Measurements from ENCODE around the gene NTSR1. TPM values are rescaled to one million over a fixed set of nuclear protein-coding genes. Genes with fewer than 3 reads are reported as not detected.

The NTSR1 gene
- total and polyA plus RNA-seq, 2 donors (not counting 1 experiment from before 2014, with no cell fraction given), result not detected

DNA sequence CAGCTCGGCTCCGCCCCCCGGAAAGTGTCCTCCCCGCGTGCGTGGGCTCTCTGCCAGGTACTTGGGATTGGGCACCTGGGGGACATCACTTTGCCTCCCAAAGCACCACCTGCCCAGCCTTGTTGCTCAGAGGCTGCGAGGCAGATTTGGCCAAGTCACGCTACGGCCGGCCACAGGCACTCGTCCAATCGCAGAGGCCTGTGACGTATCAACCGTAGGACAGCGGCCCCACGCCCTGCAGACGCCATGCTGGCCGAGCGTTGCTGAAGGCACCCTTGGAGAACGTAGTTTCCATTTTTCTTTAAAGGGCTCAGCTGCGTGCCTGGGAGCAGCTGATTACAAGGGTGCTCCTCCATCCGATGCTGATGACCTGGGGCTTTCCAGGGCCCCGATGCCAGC, 3.1 kb downstream of the NTSR1 start:
- Mint-ChIP-seq H3K27me3 (peaks cover 51% of the 10 kb centered on the region), H3K4me3 (no peak overlapping the region), H3K4me1 (peaks cover 2% of the 10 kb centered on the region), H3K9me3 (ENCODE audit: insufficient read depth) (no peaks in the 10 kb centered on the region), H3K27ac (no peak overlapping the region)
- Histone ChIP-seq H4K20me1 (ENCODE audit: control insufficient read depth, insufficient read depth, low read length, poor library complexity, severe bottlenecking) (no peaks in the 10 kb centered on the region), H3K4me2 (replicated peaks; ENCODE audit: low read depth, low read length, poor library complexity, severe bottlenecking) (no peak overlapping the region), H3K9me3 (ENCODE audit: control extremely low read depth in 1 of 3, control insufficient read depth in 2 of 3, insufficient read depth in 1 of 3, low read length in 2 of 3) (no peaks in the 10 kb centered on the region), H3K36me3 (replicated peaks in 1 of 2; ENCODE audit: control extremely low read depth in 1 of 2, control insufficient read depth in 1 of 2, extremely low read depth in 1 of 2, insufficient read depth in 2 of 2, low read length in 1 of 2) (no peaks in the 10 kb centered on the region), H3K4me1 (ENCODE audit: control insufficient read depth in 2 of 2, insufficient read depth in 2 of 2, low read length in 2 of 2) (peaks cover 0 to 4% of the 10 kb centered on the region in 2 donors), H3K27me3 (replicated peaks in 1 of 4; ENCODE audit: control extremely low read depth in 1 of 4, control insufficient read depth in 3 of 4, insufficient read depth in 4 of 4, low read length in 3 of 4) (peaks cover 0 to 28% (median 11%) of the 10 kb centered on the region in 4 experiments), H3K4me3 (ENCODE audit: control extremely low read depth in 1 of 5, extremely low read depth in 1 of 5, insufficient read depth in 1 of 5, low read depth in 2 of 5, low read length in 4 of 5) (no peak overlapping the region), H3K27ac (ENCODE audit: low read length in 2 of 2) (no peak overlapping the region), H2AFZ (ENCODE audit: insufficient read depth, low read depth, low read length, poor library complexity, severe bottlenecking) (no peak overlapping the region), H3K79me2 (ENCODE audit: control insufficient read depth, insufficient read depth, low read length) (no peaks in the 10 kb centered on the region), H3K9ac (ENCODE audit: low read length) (no peak overlapping the region)
- CTCF ChIA-PET, result no interaction called here
- no peak for ATAC-seq (ENCODE audit: low read depth)
- DNase-seq, result no peak
- no peak for TF ChIP-seq EZH2 (IDR thresholded peaks at IDR 0.05; ENCODE audit: borderline replicate concordance, insufficient read depth, low read depth, low read length, poor library complexity, severe bottlenecking)
- TF ChIP-seq, protein P1, sequence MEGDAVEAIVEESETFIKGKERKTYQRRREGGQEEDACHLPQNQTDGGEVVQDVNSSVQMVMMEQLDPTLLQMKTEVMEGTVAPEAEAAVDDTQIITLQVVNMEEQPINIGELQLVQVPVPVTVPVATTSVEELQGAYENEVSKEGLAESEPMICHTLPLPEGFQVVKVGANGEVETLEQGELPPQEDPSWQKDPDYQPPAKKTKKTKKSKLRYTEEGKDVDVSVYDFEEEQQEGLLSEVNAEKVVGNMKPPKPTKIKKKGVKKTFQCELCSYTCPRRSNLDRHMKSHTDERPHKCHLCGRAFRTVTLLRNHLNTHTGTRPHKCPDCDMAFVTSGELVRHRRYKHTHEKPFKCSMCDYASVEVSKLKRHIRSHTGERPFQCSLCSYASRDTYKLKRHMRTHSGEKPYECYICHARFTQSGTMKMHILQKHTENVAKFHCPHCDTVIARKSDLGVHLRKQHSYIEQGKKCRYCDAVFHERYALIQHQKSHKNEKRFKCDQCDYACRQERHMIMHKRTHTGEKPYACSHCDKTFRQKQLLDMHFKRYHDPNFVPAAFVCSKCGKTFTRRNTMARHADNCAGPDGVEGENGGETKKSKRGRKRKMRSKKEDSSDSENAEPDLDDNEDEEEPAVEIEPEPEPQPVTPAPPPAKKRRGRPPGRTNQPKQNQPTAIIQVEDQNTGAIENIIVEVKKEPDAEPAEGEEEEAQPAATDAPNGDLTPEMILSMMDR (IDR thresholded peaks at IDR 0.05), result no peak
- intact Hi-C loops (cut with micrococcal nuclease), result no loop called here
- POLR2A ChIA-PET, result no interaction called here
- WGBS (ENCODE audit: insufficient coverage), result 87% methylated on average over 23 of the region's 23 CpGs

DNA sequence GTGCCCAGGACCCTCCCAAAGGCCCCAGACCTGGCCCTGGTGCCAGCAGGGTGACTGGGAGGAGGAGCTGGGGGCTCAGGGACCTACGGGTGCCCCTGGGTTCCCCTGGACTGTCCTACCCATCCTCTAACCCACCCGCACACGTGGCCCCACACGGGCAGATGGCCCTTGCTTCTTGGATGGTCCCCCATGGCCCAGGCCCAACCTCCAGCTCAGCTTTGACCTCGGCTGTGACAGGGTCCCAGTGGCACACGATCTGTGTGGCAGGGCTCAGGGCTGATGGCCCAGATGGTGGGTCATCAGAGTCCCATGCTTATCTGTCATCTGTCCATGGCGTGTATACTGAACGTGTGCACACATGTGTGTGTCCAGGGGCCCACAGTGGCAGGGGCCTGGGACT, 4.0 kb downstream of the NTSR1 start:
- CTCF ChIA-PET, result no interaction called here
- H3K27me3 ChIP-seq (replicated peaks in 1 of 4; ENCODE audit: control extremely low read depth in 1 of 4, control insufficient read depth in 3 of 4, insufficient read depth in 4 of 4, low read length in 3 of 4), result peaks cover 0 to 31% (median 10%) of the 10 kb centered on the region in 4 experiments
- intact Hi-C loops (cut with micrococcal nuclease), result no loop called here
- POLR2A ChIA-PET, result no interaction called here
- H3K4me3 ChIP-seq (ENCODE audit: control extremely low read depth in 1 of 5, extremely low read depth in 1 of 5, insufficient read depth in 1 of 5, low read depth in 2 of 5, low read length in 4 of 5), result no peak overlapping the region
- H3K4me1 Mint-ChIP-seq, result peaks cover 2% of the 10 kb centered on the region
- no peaks in the 10 kb centered on the region for H3K9me3 Mint-ChIP-seq (ENCODE audit: insufficient read depth)
- no peak for TF ChIP-seq EZH2 (IDR thresholded peaks at IDR 0.05; ENCODE audit: borderline replicate concordance, insufficient read depth, low read depth, low read length, poor library complexity, severe bottlenecking)
- TF ChIP-seq, protein P1 (IDR thresholded peaks at IDR 0.05), result no peak
- H3K4me1 ChIP-seq (ENCODE audit: control insufficient read depth in 2 of 2, insufficient read depth in 2 of 2, low read length in 2 of 2), result peaks cover 0 to 4% of the 10 kb centered on the region in 2 donors
- DNase-seq (no peak), ATAC-seq (ENCODE audit: low read depth) (no peak)
- H3K79me2 ChIP-seq (ENCODE audit: control insufficient read depth, insufficient read depth, low read length), result no peaks in the 10 kb centered on the region
- H3K4me3 Mint-ChIP-seq, result no peak overlapping the region
- no peak overlapping the region for H3K27ac ChIP-seq (ENCODE audit: low read length in 2 of 2)
- WGBS (ENCODE audit: insufficient coverage), result 90% methylated on average over 8 of the region's 8 CpGs
- no peaks in the 10 kb centered on the region for H3K9me3 ChIP-seq (ENCODE audit: control extremely low read depth in 1 of 3, control insufficient read depth in 2 of 3, insufficient read depth in 1 of 3, low read length in 2 of 3)
- H3K9ac ChIP-seq (ENCODE audit: low read length), result no peak overlapping the region
- peaks cover 45% of the 10 kb centered on the region for H3K27me3 Mint-ChIP-seq
- no peak overlapping the region for H3K4me2 ChIP-seq (replicated peaks; ENCODE audit: low read depth, low read length, poor library complexity, severe bottlenecking)
- H4K20me1 ChIP-seq (ENCODE audit: control insufficient read depth, insufficient read depth, low read length, poor library complexity, severe bottlenecking), result no peaks in the 10 kb centered on the region
- H2AFZ ChIP-seq (ENCODE audit: insufficient read depth, low read depth, low read length, poor library complexity, severe bottlenecking), result no peak overlapping the region
- H3K36me3 ChIP-seq (replicated peaks in 1 of 2; ENCODE audit: control extremely low read depth in 1 of 2, control insufficient read depth in 1 of 2, extremely low read depth in 1 of 2, insufficient read depth in 2 of 2, low read length in 1 of 2), result no peaks in the 10 kb centered on the region
- no peak overlapping the region for H3K27ac Mint-ChIP-seq

Measured in B cell (primary cell).